Right lobe of liver (tissue), 6 donors: ENCODE data around the gene CFTR. TPM values are rescaled to one million over a fixed set of nuclear protein-coding genes. Genes with fewer than 3 reads are reported as not detected.

Experiments
- ATAC-seq, 4 donors: fragments of 200-7000 bp; cut with Tn5 transposase; one replicate each; pipeline ENCODE4 v1.9.1; 2020; ENCODE audit warnings: mild to moderate bottlenecking in 4 of 4, moderate library complexity in 4 of 4
- DNase-seq, 3 donors: peaks; one replicate each; pipeline ENCODE4 v3.0.0-alpha.2; 2020
- H3K27ac ChIP-seq, 3 donors: fragments of 200-600 bp; one replicate each; pipeline ENCODE4 v1.8.0; 2022
- H3K27me3 ChIP-seq, 2 donors: fragments of 200-600 bp; one replicate each; pipeline ENCODE4 v1.8.0; 2022
- H3K36me3 ChIP-seq, 4 donors: fragments of 200-600 bp; sonication (generic) in 1 of 4; one replicate each; pipeline versions ENCODE4 v1.5.1 to v1.8.0; 2017 to 2022; ENCODE audit warnings: control low read depth in 1 of 4
- H3K4me1 ChIP-seq, 4 donors: fragments of 200-600 bp; sonication (generic) in 1 of 4; one replicate each; pipeline versions ENCODE4 v1.5.1 to v1.8.0; 2017 to 2022; ENCODE audit warnings: control low read depth in 1 of 4
- H3K4me3 ChIP-seq, 3 donors: fragments of 200-600 bp; one replicate each; pipeline ENCODE4 v1.8.0; 2022
- H3K9me3 ChIP-seq, 4 donors: fragments of 200-600 bp; sonication (generic) in 1 of 4; one replicate each; pipeline versions ENCODE4 v1.5.1 to v1.8.0; 2017 to 2022; ENCODE audit warnings: control low read depth in 1 of 4
- POLR2A ChIP-seq: fragments of 450-650 bp; IDR thresholded peaks from one replicate; pipeline ENCODE4 v1.6.1; 2017; ENCODE audit warnings: antibody characterized with exemption, mild to moderate bottlenecking
- WGBS: methylation state at CpG from one replicate; pipeline ENCODE4 v1.1.6; 2018; ENCODE audit warnings: low coverage, low lambda C conversion rate; ENCODE audit not compliant: insufficient coverage; ENCODE audit errors: missing lambda C conversion rate; 5-methylcytosine and 5-hydroxymethylcytosine counted together
- intact Hi-C, 2 donors: fragments of 100-400 bp; cut with DNase I; formaldehyde crosslinking; loops; one replicate each; pipeline versions ENCODE4 v1.11.2 to v1.14.1; 2022
- total RNA-seq, 6 experiments: library from RNA; depleted of rRNA in 2 of 6; stranded (reverse); fragments of >200 nt in 2 of 6; fragmentation: NEBNext Ultra II Directional in 3 of 6; extraction: Animal tissue kit (Norgen Biotek cat#: 25700) in 3 of 6; gene quantifications; one replicate each; pipeline versions ENCODE4 v1.1.0 to v1.2.4, GENCODE V29; 2016 to 2023
- TF ChIP-seq, protein P1 (sequence below), 4 donors: fragments of 200-600 bp in 3 of 4; fragments of 450-650 bp in 1 of 4; IDR thresholded peaks; one replicate each; pipeline versions ENCODE4 v1.5.1 to v1.8.0; 2016 to 2022; ENCODE audit warnings: antibody characterized with exemption in 4 of 4, mild to moderate bottlenecking in 2 of 4
- donor health status: DM: no; HTN: yes; CAD: no.
- donor health status: DM: no; HTN: no; CAD: no.
- donor health status: DM: no; HTN: no; CAD: no.
- donor health status: DM: no; HTN: yes; CAD: no.
- donor health status: DM: no; HTN: yes; CAD: no.

CFTR gene
- total RNA-seq, 6 experiments from 2014 or later: 0.50 to 4.5 (median 1.5) TPM

DNA sequence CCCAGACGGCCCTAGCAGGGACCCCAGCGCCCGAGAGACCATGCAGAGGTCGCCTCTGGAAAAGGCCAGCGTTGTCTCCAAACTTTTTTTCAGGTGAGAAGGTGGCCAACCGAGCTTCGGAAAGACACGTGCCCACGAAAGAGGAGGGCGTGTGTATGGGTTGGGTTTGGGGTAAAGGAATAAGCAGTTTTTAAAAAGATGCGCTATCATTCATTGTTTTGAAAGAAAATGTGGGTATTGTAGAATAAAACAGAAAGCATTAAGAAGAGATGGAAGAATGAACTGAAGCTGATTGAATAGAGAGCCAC lies 184 bp downstream of the CFTR start:
- ATAC-seq (peak in 1 of 4 donors; percentile 64), DNase-seq (no peak)
- H3K4me3 ChIP-seq: peak overlapping the region in 2 of 3 donors; percentile 24 to 28
- WGBS: 11% methylated on average over 11 of the region's 11 CpGs
- H3K4me1 ChIP-seq: peaks cover 0 to 3% (median 0%) of the 10 kb centered on the region in 4 donors
- TF ChIP-seq POLR2A: no peak
- TF ChIP-seq, protein P1, sequence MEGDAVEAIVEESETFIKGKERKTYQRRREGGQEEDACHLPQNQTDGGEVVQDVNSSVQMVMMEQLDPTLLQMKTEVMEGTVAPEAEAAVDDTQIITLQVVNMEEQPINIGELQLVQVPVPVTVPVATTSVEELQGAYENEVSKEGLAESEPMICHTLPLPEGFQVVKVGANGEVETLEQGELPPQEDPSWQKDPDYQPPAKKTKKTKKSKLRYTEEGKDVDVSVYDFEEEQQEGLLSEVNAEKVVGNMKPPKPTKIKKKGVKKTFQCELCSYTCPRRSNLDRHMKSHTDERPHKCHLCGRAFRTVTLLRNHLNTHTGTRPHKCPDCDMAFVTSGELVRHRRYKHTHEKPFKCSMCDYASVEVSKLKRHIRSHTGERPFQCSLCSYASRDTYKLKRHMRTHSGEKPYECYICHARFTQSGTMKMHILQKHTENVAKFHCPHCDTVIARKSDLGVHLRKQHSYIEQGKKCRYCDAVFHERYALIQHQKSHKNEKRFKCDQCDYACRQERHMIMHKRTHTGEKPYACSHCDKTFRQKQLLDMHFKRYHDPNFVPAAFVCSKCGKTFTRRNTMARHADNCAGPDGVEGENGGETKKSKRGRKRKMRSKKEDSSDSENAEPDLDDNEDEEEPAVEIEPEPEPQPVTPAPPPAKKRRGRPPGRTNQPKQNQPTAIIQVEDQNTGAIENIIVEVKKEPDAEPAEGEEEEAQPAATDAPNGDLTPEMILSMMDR (IDR thresholded peaks at IDR 0.05): no peak
- peaks cover 0 to 5% of the 10 kb centered on the region in 2 donors for H3K27me3 ChIP-seq
- H3K9me3 ChIP-seq: no peaks in the 10 kb centered on the region
- H3K36me3 ChIP-seq: no peaks in the 10 kb centered on the region
- intact Hi-C loops: no loop called here
- H3K27ac ChIP-seq: no peak overlapping the region

DNA sequence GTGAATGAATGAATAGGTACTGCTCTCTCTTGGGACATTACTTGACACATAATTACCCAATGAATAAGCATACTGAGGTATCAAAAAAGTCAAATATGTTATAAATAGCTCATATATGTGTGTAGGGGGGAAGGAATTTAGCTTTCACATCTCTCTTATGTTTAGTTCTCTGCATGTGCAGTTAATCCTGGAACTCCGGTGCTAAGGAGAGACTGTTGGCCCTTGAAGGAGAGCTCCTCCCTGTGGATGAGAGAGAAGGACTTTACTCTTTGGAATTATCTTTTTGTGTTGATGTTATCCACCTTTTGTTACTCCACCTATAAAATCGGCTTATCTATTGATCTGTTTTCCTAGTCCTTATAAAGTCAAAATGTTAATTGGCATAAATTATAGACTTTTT lies 1.2 kb downstream of the CFTR start:
- peaks cover 0 to 3% (median 0%) of the 10 kb centered on the region in 4 donors for H3K4me1 ChIP-seq
- ATAC-seq (no peak), DNase-seq (no peak)
- H3K4me3 ChIP-seq: no peak overlapping the region
- 44% methylated on average over 2 of the region's 2 CpGs for WGBS
- intact Hi-C loops: no loop called here
- H3K36me3 ChIP-seq: no peaks in the 10 kb centered on the region
- H3K27me3 ChIP-seq: peaks cover 0 to 5% of the 10 kb centered on the region in 2 donors
- no peak overlapping the region for H3K27ac ChIP-seq
- no peaks in the 10 kb centered on the region for H3K9me3 ChIP-seq
- TF ChIP-seq POLR2A: no peak
- TF ChIP-seq, protein P1 (IDR thresholded peaks at IDR 0.05): no peak

DNA sequence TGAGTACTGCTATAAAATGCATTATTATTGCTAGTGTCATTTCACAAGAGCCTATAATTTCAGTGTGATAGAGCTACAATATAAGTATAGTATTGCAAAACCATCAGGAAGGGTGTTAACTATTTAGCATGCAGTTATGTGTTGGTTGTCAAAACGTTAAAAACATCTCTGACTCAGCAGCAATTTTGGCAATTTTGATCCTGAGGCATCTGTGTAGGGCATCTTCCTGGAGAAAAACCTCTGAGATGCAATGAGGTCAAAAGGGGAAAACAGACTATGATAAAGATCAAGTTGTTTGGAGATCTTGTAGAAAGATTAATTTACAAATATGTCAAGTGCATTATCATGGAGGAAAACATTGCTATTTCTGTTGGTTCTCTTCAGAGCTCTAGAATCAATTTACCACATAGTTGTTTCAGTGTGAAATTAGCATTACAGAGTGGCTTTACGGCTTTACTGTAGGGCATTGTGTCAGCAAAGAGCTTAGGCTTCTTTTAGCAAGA lies 5.3 kb downstream of the CFTR start:
- TF ChIP-seq, protein P1 (IDR thresholded peaks at IDR 0.05): no peak
- no peak for TF ChIP-seq POLR2A
- DNase-seq: no peak
- Histone ChIP-seq H3K4me3 (no peak overlapping the region), H3K27ac (no peak overlapping the region), H3K36me3 (no peaks in the 10 kb centered on the region), H3K4me1 (peaks cover 0 to 7% (median 2%) of the 10 kb centered on the region in 4 donors), H3K27me3 (peaks cover 0 to 2% of the 10 kb centered on the region in 2 donors), H3K9me3 (no peaks in the 10 kb centered on the region)
- ATAC-seq: no peak
- intact Hi-C loops: no loop called here
- WGBS: 35% methylated on average over 2 of the region's 2 CpGs

DNA sequence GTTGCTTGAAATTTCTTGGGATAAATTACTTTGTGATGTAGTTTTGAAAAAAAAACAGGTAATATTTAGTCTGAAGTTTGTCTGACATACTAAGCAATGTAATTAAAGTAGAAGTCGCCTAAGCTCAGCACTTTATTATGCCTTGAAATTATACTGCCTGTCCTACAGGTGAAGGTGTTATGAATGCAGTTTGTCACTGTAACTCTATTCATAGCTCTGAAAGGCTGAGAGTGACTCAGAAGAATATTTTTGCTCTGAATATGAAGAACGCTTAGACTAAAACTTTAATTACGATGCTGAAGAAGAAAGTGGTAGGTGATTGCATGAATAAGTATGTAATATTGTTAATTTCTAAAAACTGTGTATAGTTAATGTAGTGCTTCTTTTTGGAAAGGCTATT lies 9.2 kb downstream of the CFTR start:
- H3K27ac ChIP-seq: no peak overlapping the region
- no peaks in the 10 kb centered on the region for H3K27me3 ChIP-seq
- H3K4me3 ChIP-seq: no peak overlapping the region
- WGBS: 77% methylated on average over 3 of the region's 3 CpGs
- H3K36me3 ChIP-seq: no peaks in the 10 kb centered on the region
- no peaks in the 10 kb centered on the region for H3K9me3 ChIP-seq
- ATAC-seq: no peak
- intact Hi-C loops: no loop called here
- peaks cover 0 to 7% (median 3%) of the 10 kb centered on the region in 4 donors for H3K4me1 ChIP-seq
- TF ChIP-seq, protein P1 (IDR thresholded peaks at IDR 0.05): no peak
- TF ChIP-seq POLR2A: no peak
- DNase-seq: no peak

DNA sequence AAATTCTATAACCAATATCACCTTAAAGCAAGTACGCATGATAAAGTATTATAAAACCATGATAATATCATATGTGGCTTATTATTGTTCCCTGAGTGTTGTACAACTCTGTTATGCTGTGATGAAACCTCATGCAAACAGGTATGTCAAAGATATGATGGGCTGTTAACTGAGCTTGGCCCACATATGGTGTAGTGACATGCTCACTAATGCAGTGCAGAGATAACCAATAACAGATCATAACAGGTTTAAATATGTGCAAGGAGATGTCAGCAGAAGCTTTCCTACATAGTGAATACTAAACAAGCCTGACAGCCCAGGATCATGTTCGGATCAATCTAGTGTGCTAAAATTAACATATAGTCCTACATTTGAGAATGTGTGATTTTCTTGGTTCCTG lies 9.6 kb downstream of the CFTR start:
- Histone ChIP-seq H3K4me3 (no peak overlapping the region), H3K9me3 (no peaks in the 10 kb centered on the region), H3K27ac (no peak overlapping the region), H3K4me1 (peaks cover 0 to 7% (median 3%) of the 10 kb centered on the region in 4 donors), H3K27me3 (no peaks in the 10 kb centered on the region), H3K36me3 (no peaks in the 10 kb centered on the region)
- TF ChIP-seq, protein P1 (IDR thresholded peaks at IDR 0.05): no peak
- no peak for TF ChIP-seq POLR2A
- ATAC-seq: no peak
- WGBS: 69% methylated on average over 2 of the region's 2 CpGs
- intact Hi-C loops: no loop called here
- DNase-seq: no peak
